Right lobe of liver (tissue), 4 donors: Measurements from ENCODE around the gene GFI1.

Experiments used
- CTCF ChIP-seq, 4 donors: fragments of 200-600 bp in 3 of 4; fragments of 450-650 bp in 1 of 4; IDR thresholded peaks; one replicate each; pipeline versions ENCODE4 v1.5.1 to v1.8.0; 2016 to 2022; ENCODE audit warnings: antibody characterized with exemption in 4 of 4, mild to moderate bottlenecking in 2 of 4
- POLR2A ChIP-seq: fragments of 450-650 bp; IDR thresholded peaks from one replicate; pipeline ENCODE4 v1.6.1; 2017; ENCODE audit warnings: antibody characterized with exemption, mild to moderate bottlenecking
- donor health status: DM: no; HTN: no; CAD: no.
- donor health status: DM: no; HTN: no; CAD: no.
- donor health status: DM: no; HTN: yes; CAD: no.

GRCh38 chr1:92442351-92442750 is 44.4 kb downstream of the GFI1 start:
- no peak for TF ChIP-seq POLR2A
- TF ChIP-seq CTCF (IDR thresholded peaks at IDR 0.05) = no peak
